ENCODE results near the gene PABPC1L.

DNA sequence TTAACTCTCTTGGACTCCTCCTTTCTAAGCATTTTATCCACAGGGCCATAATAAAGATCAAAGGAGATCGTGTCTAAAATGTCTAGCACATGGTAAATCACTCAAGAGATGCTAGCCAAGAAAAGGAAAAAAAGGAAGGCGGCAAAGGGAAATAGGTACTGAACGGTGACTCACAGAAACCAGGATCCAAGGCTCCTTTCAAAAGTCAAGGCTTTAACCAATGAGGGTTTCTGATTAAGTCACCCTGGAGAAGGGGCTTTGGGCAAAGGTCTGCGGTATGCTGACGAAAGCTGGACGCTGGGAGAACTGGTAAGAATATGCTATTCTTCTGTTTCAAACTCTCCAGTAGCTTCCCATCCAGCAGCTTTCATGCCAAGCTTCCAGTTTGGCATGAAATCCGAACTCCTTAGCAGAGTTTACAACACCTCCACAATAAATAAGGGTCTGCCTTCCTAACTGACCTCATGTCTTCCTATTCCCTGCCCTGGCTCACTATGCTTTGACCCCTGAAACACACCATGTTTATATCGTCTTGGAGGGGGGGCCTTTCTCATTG, 49.3 kb downstream of the PABPC1L start:
- no peak for TF ChIP-seq EP300 (IDR thresholded peaks at IDR 0.05)
- TF ChIP-seq, protein P1, sequence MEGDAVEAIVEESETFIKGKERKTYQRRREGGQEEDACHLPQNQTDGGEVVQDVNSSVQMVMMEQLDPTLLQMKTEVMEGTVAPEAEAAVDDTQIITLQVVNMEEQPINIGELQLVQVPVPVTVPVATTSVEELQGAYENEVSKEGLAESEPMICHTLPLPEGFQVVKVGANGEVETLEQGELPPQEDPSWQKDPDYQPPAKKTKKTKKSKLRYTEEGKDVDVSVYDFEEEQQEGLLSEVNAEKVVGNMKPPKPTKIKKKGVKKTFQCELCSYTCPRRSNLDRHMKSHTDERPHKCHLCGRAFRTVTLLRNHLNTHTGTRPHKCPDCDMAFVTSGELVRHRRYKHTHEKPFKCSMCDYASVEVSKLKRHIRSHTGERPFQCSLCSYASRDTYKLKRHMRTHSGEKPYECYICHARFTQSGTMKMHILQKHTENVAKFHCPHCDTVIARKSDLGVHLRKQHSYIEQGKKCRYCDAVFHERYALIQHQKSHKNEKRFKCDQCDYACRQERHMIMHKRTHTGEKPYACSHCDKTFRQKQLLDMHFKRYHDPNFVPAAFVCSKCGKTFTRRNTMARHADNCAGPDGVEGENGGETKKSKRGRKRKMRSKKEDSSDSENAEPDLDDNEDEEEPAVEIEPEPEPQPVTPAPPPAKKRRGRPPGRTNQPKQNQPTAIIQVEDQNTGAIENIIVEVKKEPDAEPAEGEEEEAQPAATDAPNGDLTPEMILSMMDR (IDR thresholded peaks at IDR 0.05) = no peak
- TF ChIP-seq POLR2A (IDR thresholded peaks at IDR 0.05) = no peak

All from sigmoid colon (tissue), 4 donors.